HG03457 (cell line): ENCODE data around the gene ADGRG1.
"Not testable (repeated sequence)": the region's sequence is repeated elsewhere in the genome, so short reads cannot be mapped to it uniquely, and the experiment has no call there.

Experiments
- ATAC-seq: cut with Tn5 transposase; IDR thresholded peaks from one replicate; pipeline ENCODE4 v1.9.1; 2021; ENCODE audit warnings: moderate number of reproducible peaks; ENCODE audit not compliant: unreplicated experiment

The ADGRG1 gene

GRCh38 chr16:57663917-57664661 is 35.7 kb downstream of the ADGRG1 start:
- no peak for ATAC-seq

GRCh38 chr16:57664662-57665025 is 36.2 kb downstream of the ADGRG1 start:
- no peak for ATAC-seq

GRCh38 chr16:57665541-57665940 is 37.1 kb downstream of the ADGRG1 start:
- ATAC-seq: no peak

GRCh38 chr16:57666353-57667047 is 38.1 kb downstream of the ADGRG1 start:
- no peak for ATAC-seq

- no peak for ATAC-seq
These were observed 38.7 kb downstream of the ADGRG1 start for GRCh38 chr16:57667048-57667525.

DNA sequence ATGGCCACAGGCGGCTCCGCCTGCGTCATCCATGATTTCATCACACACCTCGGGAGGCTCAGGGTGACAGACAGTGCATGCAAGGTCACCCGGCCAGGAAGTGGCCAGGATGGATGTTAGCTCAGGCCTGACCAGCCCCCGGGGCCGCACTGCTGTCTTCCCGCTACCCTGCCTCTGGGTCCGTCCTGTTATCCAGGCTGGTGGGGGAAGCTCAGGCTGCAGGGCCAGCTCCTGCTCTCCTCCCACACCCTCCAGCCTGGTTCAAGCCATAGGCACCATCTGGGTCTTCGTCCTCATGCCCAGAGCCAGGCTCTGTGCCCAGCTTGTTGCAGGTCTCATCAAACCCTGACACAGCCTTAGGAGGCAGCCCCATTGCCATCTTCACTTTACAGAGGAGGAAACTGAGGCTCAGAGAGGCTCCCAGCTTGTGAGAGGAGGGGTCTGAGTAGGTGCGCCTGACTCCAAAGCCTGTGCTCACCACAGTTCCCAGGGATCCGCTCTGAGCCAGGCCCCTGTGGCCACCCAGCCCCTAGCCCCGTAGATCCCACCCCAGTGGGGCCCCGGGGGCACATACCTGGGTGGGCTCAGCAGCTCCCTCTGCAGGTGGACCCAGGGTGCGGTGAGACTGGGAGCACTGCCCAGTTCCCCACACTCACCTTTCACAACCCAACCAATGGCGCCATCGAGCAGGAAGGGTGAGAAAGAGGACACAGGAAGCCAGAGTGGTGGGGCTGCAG is 39.3 kb downstream of the ADGRG1 start:
- ATAC-seq: no peak

DNA sequence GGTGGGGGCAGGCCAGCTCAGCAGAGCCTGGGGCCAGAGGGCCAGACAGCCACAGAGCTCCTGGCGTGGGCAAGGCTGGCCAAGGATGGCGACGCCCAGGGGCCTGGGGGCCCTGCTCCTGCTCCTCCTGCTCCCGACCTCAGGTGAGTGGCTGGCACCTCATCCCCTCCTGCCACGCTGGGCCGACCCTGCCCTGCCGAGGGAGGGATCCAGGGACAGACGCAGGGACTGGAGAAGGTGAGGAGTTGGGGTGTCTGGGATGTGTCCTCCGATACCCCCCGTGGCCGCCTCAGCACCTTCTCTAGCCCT is 39.8 kb downstream of the ADGRG1 start, which contains the start of gene ADGRG3:
Gene ADGRG3, plus strand, starts transcription at position 44 of the 309 bp plus-strand sequence. Its CDS starts 42 bp downstream, at position 86.
- ATAC-seq: no peak

GRCh38 chr16:57668630-57669475 is 40.4 kb downstream of the ADGRG1 start:
- no peak for ATAC-seq

- ATAC-seq: no peak
These were observed 41.2 kb downstream of the ADGRG1 start for GRCh38 chr16:57669476-57670162.

- no peak for ATAC-seq
These were observed 41.8 kb downstream of the ADGRG1 start for GRCh38 chr16:57670196-57670595.

DNA sequence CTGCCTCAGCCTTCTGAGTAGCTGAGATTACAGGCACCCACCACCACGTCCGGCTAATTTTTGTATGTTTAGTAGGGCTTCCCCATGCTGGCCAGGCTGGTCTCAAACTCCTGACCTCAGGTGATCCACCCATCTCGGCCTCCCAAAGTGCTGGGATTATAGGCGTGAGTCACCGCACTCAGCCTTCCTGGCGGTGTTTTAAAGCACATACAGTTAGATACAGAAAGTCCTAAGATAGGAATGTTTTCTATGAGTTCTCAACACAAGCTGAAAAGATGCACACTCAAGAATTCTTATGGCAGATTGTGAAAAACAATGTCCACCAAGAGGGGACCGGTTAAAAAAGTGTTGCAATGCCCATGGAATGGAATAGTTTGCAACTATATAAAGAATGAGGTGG is 43.0 kb downstream of the ADGRG1 start:
- ATAC-seq: not testable (repeated sequence)

- ATAC-seq: no peak
These were observed 44.0 kb downstream of the ADGRG1 start for GRCh38 chr16:57672416-57672815.

DNA sequence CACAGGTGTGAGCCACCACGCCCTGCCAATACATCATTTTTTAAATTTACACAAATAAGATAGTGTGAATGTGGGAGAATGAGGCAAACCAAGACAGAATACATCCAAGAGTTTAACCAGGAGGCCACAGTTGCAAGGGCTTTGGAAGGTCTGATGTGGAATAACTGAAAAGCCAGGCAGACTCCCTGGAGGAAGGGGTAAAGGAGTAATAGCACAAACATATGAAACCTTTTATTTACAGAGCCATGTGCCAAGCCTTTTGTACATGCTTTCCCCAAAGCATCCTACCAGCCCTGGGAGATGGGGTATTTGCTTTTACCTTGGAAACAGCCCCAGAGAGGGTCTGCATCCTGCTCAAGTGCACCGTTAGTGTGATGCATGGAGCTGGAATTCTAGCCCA is 44.4 kb downstream of the ADGRG1 start:
- no peak for ATAC-seq

- no peak for ATAC-seq
These were observed 47.5 kb downstream of the ADGRG1 start for GRCh38 chr16:57675741-57676551.

GRCh38 chr16:57676553-57677085 is 48.2 kb downstream of the ADGRG1 start:
- no peak for ATAC-seq

- no peak for ATAC-seq
These were observed 49.4 kb downstream of the ADGRG1 start for GRCh38 chr16:57677622-57678369.

GRCh38 chr16:57679016-57679415 is 50.6 kb downstream of the ADGRG1 start:
- ATAC-seq: no peak

GRCh38 chr16:57679767-57680482 is 51.5 kb downstream of the ADGRG1 start:
- no peak for ATAC-seq
